GM18499 (cell line): Measurements from ENCODE around the gene UQCRHL.
"Not testable (repeated sequence)": the region's sequence is repeated elsewhere in the genome, so short reads cannot be mapped to it uniquely, and the experiment has no call there.

ENCODE experiments used
- ATAC-seq: cut with Tn5 transposase; IDR thresholded peaks from one replicate; pipeline ENCODE4 v1.9.1; 2021; ENCODE audit warnings: moderate number of reproducible peaks; ENCODE audit not compliant: insufficient read depth, unreplicated experiment

Gene UQCRHL

GRCh38 chr1:15807549-15807948 lies at the start of gene UQCRHL:
Gene UQCRHL (minus strand): TSS chr1:15807649. CDS start chr1:15807649, 0 bp downstream.
- ATAC-seq: not testable (repeated sequence)

- no peak for ATAC-seq
Measured at GRCh38 chr1:15856888-15857287, 49.4 kb upstream of the UQCRHL start.

- ATAC-seq: no peak
Measured at GRCh38 chr1:15852828-15853302, 45.4 kb upstream of the UQCRHL start.

- ATAC-seq: no peak
Measured at GRCh38 chr1:15852036-15852827, 44.8 kb upstream of the UQCRHL start.

- no peak for ATAC-seq
Measured at GRCh38 chr1:15851210-15852035, 44.0 kb upstream of the UQCRHL start.

- ATAC-seq: no peak
Measured at GRCh38 chr1:15850471-15851001, 43.1 kb upstream of the UQCRHL start.

- no peak for ATAC-seq
Measured at GRCh38 chr1:15849775-15850324, 42.4 kb upstream of the UQCRHL start.

GRCh38 chr1:15848929-15849774 lies 41.7 kb upstream of the UQCRHL start:
- ATAC-seq: no peak

- no peak for ATAC-seq
Measured at GRCh38 chr1:15848143-15848928, 40.9 kb upstream of the UQCRHL start.

GRCh38 chr1:15847893-15848142 lies 40.4 kb upstream of the UQCRHL start:
- ATAC-seq: no peak

GRCh38 chr1:15847100-15847892 lies 39.8 kb upstream of the UQCRHL start, which contains the start of gene SPEN:
Gene SPEN (plus strand): TSS chr1:15847707. CDS start chr1:15848068, 361 bp downstream.
- no peak for ATAC-seq

- not testable (repeated sequence) for ATAC-seq
Measured at GRCh38 chr1:15846056-15846455, 38.6 kb upstream of the UQCRHL start.

- ATAC-seq: no peak
Measured at GRCh38 chr1:15843826-15844572, 36.5 kb upstream of the UQCRHL start.

- no peak for ATAC-seq
Measured at GRCh38 chr1:15838721-15839120, 31.3 kb upstream of the UQCRHL start.

- no peak for ATAC-seq
Measured at GRCh38 chr1:15837931-15838330, 30.5 kb upstream of the UQCRHL start.

GRCh38 chr1:15836772-15837669 lies 29.6 kb upstream of the UQCRHL start:
- ATAC-seq: no peak

- not testable (repeated sequence) for ATAC-seq
Measured at GRCh38 chr1:15836511-15836771, 29.0 kb upstream of the UQCRHL start.
